NCI-H2227 (cell line): ENCODE data around the gene PRMT5.

Source experiments
- DNase-seq: peaks from one replicate; lab custom pipeline; 2025; ENCODE audit not compliant: unreplicated experiment; lab: John Stamatoyannopoulos, UW

The PRMT5 gene

DNA sequence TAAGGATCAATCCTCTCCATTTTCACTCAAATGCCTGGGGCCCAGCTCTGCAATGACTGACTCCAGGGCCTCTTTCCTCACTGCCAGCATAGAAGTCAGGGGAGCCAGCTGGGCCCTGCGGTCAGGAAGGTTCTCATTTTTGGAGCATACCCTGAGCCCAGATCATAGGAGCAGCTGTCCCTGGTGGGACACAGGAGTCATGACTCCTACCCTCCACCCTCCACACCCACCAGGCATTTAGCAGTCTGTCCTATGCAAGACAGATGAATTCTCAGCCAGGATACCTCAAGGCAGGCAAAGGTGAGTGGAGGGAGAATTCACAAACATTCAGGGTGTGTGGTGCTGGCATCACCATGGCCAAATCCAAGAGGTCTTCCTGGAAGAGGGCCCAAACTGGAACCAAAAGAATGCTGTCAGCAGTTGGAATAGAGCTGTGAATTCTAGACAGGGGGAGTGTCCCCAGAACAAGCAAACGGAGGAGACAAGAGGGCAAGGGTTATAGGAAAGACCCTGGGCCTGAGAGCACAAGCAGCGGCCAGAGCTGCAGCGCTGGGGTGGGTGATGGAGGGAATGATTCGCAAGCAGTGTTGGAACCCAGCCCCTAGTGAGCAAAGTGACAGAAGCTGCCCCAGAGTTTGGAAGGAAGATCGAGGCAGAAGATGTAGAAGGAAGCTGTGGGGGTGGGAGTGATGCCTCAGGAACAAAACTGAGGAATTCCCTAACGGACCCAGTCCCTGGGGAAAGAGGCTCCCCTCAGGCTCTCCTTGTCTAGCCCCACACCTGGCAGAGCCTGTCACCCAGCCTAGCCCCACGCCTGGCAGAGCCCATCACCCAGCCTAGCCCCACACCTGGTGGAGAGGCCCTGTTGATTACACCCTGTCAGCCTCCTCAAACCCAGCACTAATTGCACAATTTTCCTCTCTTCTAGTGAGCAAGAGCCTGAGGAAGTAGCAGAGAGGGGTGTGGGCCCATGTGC lies 50.6 kb downstream of the PRMT5 start:
- no peak for DNase-seq

DNA sequence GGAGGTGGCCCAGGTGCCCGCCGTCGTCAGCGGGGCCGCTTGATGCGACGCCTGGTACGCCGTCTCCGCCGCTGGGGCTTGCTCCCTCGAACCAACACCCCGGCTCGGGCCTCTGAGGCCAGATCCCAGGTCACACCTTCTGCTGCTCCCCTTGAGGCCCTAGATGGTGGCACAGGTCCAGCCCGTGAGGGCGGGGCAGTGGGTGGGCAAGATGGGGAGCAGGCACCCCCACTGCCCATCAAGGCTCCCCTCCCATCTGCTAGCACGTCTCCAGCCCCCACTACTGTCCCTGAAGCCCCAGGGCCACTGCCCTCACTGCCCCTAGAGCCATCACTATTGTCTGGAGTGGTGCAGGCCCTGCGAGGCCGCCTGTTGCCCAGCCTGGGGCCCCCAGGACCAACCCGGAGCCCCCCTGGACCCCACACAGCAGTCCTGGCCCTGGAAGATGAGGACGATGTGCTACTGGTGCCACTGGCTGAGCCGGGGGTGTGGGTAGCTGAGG lies 52.1 kb downstream of the PRMT5 start:
- DNase-seq: no peak

DNA sequence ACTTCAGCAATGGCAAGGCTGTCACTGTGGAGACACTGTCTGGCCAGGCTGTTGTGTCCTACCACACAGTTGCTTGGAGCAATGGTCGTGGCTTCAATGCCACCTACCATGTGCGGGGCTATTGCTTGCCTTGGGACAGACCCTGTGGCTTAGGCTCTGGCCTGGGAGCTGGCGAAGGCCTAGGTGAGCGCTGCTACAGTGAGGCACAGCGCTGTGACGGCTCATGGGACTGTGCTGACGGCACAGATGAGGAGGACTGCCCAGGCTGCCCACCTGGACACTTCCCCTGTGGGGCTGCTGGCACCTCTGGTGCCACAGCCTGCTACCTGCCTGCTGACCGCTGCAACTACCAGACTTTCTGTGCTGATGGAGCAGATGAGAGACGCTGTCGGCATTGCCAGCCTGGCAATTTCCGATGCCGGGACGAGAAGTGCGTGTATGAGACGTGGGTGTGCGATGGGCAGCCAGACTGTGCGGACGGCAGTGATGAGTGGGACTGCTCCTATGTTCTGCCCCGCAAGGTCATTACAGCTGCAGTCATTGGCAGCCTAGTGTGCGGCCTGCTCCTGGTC lies 53.3 kb downstream of the PRMT5 start:
- no peak for DNase-seq

DNA sequence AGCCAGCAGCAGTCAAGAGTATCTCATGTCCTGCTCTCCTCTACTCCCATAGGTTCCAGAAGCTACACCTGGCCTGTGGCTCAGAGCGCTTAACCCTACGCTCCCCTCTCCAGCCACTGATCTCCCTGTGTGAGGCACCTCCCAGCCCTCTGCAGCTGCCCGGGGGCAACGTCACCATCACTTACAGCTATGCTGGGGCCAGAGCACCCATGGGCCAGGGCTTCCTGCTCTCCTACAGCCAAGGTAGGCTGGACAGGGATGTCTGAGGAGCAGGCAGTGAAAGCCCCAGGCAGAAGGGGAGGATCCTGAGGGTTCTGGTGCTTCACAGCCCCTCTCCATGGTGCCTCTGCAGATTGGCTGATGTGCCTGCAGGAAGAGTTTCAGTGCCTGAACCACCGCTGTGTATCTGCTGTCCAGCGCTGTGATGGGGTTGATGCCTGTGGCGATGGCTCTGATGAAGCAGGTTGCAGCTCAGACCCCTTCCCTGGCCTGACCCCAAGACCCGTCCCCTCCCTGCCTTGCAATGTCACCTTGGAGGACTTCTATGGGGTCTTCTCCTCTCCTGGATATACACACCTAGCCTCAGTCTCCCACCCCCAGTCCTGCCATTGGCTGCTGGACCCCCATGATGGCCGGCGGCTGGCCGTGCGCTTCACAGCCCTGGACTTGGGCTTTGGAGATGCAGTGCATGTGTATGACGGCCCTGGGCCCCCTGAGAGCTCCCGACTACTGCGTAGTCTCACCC lies 54.0 kb downstream of the PRMT5 start:
- no peak for DNase-seq

DNA sequence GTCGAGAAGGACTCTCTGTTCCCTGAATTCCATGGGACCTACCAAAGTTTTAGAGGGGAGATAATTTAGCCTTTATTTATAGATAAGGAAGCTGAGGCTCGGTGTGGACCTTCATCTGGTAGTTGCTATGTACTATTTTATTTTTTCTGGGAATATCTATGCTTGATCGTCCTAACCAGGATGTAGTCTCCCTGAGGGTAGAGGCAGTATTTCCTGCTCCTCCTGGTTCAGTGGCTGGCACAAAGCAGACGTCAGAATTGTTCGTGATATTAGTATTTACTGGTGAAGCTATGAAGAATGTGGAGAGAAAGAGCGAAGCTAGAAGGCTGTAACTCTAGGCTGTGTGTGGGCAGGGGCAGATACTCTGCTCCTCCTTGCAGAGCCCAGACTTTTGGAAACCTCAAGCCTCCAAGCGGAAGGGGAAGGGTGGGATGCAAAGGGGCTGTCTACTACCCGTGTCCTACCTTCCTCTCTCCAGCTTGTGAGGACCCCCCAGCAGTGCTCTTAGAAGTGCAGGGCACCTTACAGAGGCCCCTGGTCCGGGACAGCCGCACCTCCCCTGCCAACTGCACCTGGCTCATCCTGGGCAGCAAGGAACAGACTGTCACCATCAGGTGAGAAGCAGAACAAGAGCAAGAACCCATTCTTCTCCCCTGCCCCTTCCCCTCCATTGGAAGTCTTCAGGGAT lies 56.2 kb downstream of the PRMT5 start:
- DNase-seq: no peak

DNA sequence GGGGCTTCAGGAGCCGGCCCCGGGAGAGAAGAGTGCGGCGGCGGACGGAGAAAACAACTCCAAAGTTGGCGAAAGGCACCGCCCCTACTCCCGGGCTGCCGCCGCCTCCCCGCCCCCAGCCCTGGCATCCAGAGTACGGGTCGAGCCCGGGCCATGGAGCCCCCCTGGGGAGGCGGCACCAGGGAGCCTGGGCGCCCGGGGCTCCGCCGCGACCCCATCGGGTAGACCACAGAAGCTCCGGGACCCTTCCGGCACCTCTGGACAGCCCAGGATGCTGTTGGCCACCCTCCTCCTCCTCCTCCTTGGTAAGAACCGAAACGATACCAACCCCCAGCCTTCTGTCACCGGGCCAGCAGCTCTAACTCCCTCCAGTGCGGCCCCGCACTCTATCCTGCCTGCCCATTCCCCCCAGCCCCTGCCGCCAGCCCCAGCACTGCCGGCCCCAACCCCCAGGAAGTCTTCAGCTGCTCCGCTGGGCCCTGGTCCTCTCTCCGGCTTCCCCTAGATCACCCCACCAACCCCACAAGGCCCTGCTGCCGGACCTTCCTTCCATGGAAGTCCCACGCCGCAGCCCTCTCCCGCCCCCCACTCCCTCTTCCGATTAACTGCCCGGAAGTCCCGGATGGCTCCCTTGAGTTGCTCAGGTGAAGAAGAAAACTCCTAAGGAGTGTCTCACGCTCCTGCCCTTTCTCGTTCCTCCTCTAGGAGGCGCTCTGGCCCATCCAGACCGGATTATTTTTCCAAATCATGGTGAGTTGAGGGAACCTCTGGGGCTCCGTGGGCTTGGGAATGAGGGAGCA lies 56.9 kb downstream of the PRMT5 start:
- peak; percentile 84 for DNase-seq

DNA sequence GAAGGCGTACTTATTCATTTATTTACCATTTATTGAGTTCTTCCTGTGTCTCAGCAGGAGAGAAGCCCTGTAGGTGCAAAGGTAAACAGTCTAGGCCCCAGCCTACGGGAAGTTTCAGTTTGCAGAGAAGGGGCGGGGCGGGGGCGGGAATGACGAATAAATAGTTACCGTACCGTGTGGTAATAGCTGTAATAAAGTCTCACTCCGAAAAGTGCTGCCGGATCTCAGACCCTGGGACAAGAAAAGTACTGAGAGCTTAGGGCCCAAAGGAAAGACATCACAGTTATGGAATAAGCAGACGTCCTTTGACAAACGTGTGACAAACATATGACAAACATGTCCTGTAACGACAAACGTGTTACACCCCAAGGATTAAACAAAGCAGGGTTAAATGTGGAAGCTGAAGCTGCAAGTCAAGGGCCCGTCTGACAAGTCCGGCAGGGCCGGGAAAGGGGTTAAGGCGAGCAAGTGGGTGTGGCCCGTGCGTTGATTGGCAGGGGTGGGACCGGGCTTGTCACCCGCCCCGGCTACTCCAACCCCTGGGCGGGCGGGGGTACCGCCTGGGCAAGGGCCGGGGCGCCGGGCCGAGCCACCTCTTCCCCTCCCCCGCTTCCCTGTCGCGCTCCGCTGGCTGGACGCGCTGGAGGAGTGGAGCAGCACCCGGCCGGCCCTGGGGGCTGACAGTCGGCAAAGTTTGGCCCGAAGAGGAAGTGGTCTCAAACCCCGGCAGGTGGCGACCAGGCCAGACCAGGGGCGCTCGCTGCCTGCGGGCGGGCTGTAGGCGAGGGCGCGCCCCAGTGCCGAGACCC lies 57.7 kb downstream of the PRMT5 start, which contains the start of gene LRP10:
TSS of gene LRP10 (plus strand) at position 517 of the 809 bp plus-strand sequence. CDS start 564 bp downstream, outside the sequence.
- DNase-seq: peak; percentile 56

DNA sequence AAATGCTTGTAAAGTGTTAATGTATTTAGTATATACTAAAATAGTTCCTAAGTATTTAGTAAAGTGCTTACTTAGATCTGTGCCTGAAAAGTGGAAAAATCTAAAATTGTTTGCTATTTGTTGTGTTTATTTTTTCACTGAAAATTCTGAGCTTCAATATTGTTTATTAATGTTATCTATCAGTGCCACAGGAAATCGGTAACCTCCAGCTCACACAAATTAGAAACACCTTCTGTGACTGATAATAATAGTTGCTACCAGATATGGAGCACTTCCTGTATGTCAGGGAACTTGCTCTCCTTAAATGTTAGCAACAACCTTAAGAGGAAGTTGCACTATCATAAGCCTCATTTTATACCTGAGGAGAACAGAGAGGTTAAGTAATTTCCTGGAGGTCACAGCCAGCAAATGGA lies 58.4 kb downstream of the PRMT5 start:
- DNase-seq: no peak
